Astrocyte of the cerebellum (primary cell): ENCODE measurements around the gene MTHFD1.
A peak's percentile ranks its signal among the peaks of the same experiment; 100 is the strongest.
"Not testable (repeated sequence)": the region's sequence is repeated elsewhere in the genome, so short reads cannot be mapped to it uniquely, and the experiment has no call there.

Source experiments
- DNase-seq: peaks from one replicate; pipeline ENCODE4 v3.0.0-alpha.2; 2011; ENCODE audit warnings: low read depth
- H3K4me3 ChIP-seq: 2 replicates; pipeline ENCODE4 v1.5.1; 2011; ENCODE audit warnings: mild to moderate bottlenecking, low read depth, low read length, moderate library complexity
- CTCF ChIP-seq: IDR thresholded peaks from 2 replicates; pipeline ENCODE4 v1.5.1; 2012; ENCODE audit warnings: low read length, low read depth, moderate library complexity, mild to moderate bottlenecking; ENCODE audit errors: missing control alignments
- in situ Hi-C: cut with HindIII; loops from 2 replicates; pipeline ENCODE4 v1.10.0; 2017; ENCODE audit warnings: low sequenced_read_pairs

MTHFD1 gene

GRCh38 chr14:64364907-64365306 is 23.2 kb upstream of the MTHFD1 start:
- DNase-seq, result no peak
- TF ChIP-seq CTCF, result no peak
- in situ Hi-C loops, result no loop called here
- no peak overlapping the region for H3K4me3 ChIP-seq

- DNase-seq, in situ Hi-C loops, H3K4me3 ChIP-seq: not testable (repeated sequence)
Observed at GRCh38 chr14:64365358-64365889, 22.7 kb upstream of the MTHFD1 start.

GRCh38 chr14:64369201-64369600 is 19.0 kb upstream of the MTHFD1 start:
- no peak for DNase-seq
- H3K4me3 ChIP-seq, result no peak overlapping the region
- in situ Hi-C loops, result no loop called here
- TF ChIP-seq CTCF, result no peak

- DNase-seq, result no peak
- TF ChIP-seq CTCF, result no peak
- peak overlapping the region; percentile 87 for H3K4me3 ChIP-seq
- in situ Hi-C loops, result no loop called here
Observed at GRCh38 chr14:64387232-64387781, 846 bp upstream of the MTHFD1 start.

- no peak for TF ChIP-seq CTCF
- in situ Hi-C loops, result no loop called here
- no peak for DNase-seq
- peak overlapping the region; percentile 87 for H3K4me3 ChIP-seq
Observed at GRCh38 chr14:64388533-64389285, 556 bp downstream of the MTHFD1 start.

GRCh38 chr14:64391113-64391725 is 3.1 kb downstream of the MTHFD1 start:
- DNase-seq, result no peak
- no peak overlapping the region for H3K4me3 ChIP-seq
- no peak for TF ChIP-seq CTCF
- in situ Hi-C loops, result no loop called here

GRCh38 chr14:64391986-64392385 is 3.8 kb downstream of the MTHFD1 start:
- H3K4me3 ChIP-seq, result no peak overlapping the region
- no peak for DNase-seq
- in situ Hi-C loops, result no loop called here
- TF ChIP-seq CTCF, result no peak

- DNase-seq, H3K4me3 ChIP-seq, in situ Hi-C loops: not testable (repeated sequence)
Observed at GRCh38 chr14:64393189-64393726, 5.1 kb downstream of the MTHFD1 start.
